ENCODE results near the gene ARHGAP8.

Gene ARHGAP8

DNA sequence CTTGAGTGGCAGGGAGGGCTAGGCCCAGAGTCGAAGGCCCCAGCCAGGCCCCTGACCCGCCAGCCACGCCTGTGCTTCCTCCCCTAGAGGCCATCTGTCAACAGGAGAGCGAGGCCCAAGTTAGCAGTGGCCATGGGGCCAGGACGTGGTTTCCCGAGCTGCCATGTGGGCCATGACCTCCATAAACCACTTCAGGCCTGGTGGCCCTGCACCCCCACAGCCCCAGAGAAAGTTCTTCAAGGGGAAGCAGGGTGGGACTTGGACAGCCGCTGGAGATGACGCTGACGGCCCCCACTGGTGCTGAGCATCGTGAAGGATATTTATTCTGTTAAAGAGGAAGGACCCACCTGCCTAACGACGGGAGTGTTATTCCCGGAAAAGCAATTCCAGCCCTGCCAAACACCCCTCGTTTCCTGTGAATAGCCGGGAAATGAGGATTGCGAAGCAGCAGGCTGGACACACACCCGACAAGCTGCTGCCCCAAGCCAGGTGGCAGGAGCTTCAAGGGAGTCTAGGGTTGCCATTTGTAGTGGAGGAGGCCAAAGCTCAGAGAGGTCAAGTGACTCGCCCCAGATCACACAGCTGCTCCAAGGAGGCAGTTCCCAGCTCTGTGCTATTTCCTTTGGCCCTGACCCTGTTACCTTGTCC is 37.5 kb upstream of the ARHGAP8 start:
- no peak for DNase-seq (ENCODE audit: low spot score)
- TF ChIP-seq, protein P1, sequence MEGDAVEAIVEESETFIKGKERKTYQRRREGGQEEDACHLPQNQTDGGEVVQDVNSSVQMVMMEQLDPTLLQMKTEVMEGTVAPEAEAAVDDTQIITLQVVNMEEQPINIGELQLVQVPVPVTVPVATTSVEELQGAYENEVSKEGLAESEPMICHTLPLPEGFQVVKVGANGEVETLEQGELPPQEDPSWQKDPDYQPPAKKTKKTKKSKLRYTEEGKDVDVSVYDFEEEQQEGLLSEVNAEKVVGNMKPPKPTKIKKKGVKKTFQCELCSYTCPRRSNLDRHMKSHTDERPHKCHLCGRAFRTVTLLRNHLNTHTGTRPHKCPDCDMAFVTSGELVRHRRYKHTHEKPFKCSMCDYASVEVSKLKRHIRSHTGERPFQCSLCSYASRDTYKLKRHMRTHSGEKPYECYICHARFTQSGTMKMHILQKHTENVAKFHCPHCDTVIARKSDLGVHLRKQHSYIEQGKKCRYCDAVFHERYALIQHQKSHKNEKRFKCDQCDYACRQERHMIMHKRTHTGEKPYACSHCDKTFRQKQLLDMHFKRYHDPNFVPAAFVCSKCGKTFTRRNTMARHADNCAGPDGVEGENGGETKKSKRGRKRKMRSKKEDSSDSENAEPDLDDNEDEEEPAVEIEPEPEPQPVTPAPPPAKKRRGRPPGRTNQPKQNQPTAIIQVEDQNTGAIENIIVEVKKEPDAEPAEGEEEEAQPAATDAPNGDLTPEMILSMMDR (IDR thresholded peaks at IDR 0.05; ENCODE audit: borderline replicate concordance, control extremely low read depth, extremely low read depth, insufficient read depth, missing control alignments) = no peak
- in situ Hi-C loops (cut with MboI; ENCODE audit: low sequenced_read_pairs, unreplicated experiment) = no loop called here

DNA sequence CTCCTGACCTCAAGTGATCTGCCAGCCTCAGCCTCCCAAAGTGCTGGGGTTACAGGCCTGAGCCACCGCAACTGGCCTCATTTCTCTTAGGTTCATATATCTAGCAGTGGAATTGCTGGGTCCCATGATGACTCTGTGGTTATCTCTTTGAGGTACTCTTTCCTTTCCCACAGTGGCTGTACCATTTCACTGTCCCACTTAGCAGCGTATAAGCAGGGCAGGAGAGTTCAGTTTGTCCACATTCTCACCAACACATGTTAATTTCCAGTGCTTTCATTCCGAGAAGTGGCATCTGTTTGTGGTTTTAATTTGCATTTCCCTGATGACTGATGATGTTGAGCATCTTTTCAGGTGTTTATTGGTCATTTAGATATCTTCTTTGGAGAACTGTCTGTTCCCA is 34.0 kb upstream of the ARHGAP8 start:
- no peak for DNase-seq (ENCODE audit: low spot score)
- in situ Hi-C loops (cut with MboI; ENCODE audit: low sequenced_read_pairs, unreplicated experiment) = no loop called here

DNA sequence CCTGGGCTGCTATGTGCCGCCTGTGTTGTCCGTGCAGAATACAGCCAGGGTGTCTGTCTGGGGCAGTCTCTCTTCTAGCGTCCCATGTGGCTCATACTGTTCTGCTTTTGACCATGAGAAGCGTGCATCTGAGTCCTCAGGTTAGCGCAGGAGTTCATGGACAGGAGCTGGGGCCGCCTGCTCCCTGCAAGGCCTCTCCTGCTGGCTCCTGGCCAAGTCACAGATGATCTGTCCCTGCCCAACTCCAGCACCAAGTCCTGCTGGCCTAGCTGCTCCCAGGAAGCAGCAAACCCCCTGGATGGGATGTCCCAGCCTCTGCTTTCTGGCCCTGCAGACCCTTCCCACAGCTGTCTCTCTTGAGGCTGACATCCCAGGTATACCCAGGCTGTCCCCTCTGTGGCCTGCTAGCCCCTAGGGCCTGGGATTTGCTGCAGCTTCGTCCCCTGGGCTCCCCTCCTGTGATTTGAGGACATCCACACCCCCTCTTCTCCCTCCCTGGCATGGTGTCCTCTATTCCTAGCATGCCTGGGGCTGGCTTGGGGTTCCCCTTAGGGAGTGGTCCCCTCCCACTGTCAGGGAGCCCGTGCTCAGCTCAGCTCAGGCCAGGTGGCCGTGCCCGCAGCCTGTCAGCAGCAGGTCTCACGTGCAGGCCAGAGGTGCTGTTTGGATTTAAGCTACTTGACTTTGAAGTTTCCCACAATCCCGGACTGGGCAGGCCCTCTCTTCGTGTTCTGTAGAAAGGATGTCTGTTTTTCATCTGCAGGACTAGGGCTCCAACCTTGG is 32.6 kb upstream of the ARHGAP8 start:
- in situ Hi-C loops (cut with MboI; ENCODE audit: low sequenced_read_pairs, unreplicated experiment) = no loop called here
- no peak for DNase-seq (ENCODE audit: low spot score)
- TF ChIP-seq, protein P1 (IDR thresholded peaks at IDR 0.05; ENCODE audit: borderline replicate concordance, control extremely low read depth, extremely low read depth, insufficient read depth, missing control alignments) = no peak

More for the DNA sequence above, 34.0 kb upstream of the ARHGAP8 start:
- TF ChIP-seq, protein P1 (IDR thresholded peaks at IDR 0.05; ENCODE audit: borderline replicate concordance, control extremely low read depth, extremely low read depth, insufficient read depth, missing control alignments) = no peak

DNA sequence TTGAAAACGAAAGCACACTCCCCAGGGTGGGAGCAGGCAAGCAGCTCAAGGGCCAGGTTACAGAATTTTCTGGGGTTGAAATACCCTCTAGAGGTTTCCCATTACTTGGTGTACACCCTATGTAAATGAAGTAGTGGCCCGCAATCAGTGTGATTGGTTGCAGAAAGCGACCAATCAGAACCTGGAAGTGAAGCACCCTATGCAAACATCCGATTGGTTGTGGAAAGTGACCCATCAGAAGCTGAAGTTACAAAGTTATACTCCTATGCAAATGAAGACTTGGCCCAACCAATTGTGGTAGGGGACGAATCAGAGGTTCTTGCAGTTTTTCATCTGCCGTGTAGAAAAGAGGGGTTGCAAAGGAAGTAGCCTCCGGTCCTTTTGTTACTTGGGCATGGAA is 31.2 kb upstream of the ARHGAP8 start:
- in situ Hi-C loops (cut with MboI; ENCODE audit: low sequenced_read_pairs, unreplicated experiment) = no loop called here
- TF ChIP-seq, protein P1 (IDR thresholded peaks at IDR 0.05; ENCODE audit: borderline replicate concordance, control extremely low read depth, extremely low read depth, insufficient read depth, missing control alignments) = no peak
- DNase-seq (ENCODE audit: low spot score) = no peak

DNA sequence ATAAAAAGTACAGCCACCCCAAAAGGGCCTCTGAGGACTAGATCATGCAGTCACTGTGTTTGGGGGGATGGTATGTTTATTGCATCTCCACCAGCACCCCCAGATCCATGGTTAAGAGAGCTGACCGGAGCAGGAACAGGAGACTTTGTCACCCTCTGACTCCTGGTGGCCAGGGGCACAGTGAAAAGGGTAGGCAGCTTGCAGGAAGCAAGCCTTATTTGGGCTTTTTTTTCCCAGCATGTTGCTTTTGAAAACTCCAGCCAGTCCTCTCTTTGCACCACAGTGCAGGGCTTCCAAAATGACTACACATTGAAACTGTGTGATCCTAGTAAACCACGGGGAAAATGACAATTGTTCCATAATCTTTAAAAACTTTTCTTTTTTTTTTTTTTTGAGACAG is 29.8 kb upstream of the ARHGAP8 start:
- in situ Hi-C loops (cut with MboI; ENCODE audit: low sequenced_read_pairs, unreplicated experiment) = no loop called here
- DNase-seq (ENCODE audit: low spot score) = no peak
- TF ChIP-seq, protein P1 (IDR thresholded peaks at IDR 0.05; ENCODE audit: borderline replicate concordance, control extremely low read depth, extremely low read depth, insufficient read depth, missing control alignments) = no peak

DNA sequence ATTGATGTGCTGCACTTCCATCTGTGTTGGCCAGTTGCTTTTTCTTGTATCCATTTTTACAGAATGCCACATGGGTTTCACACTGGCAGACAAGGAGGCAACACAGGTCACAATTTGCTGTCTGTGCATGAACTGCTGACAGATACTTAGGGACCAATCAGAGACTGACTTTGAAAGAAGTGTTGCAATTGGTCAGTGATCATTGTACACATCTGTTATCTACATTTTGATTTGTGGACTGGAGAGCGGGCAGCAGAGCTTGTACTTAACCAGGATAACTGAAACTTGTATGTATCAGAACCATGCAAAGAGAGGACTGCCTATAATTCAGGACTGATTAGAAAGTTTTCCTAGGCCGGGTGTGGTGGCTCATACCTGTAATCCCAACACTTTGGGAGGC is 28.6 kb upstream of the ARHGAP8 start:
- TF ChIP-seq, protein P1 (IDR thresholded peaks at IDR 0.05; ENCODE audit: borderline replicate concordance, control extremely low read depth, extremely low read depth, insufficient read depth, missing control alignments) = no peak
- DNase-seq (ENCODE audit: low spot score) = no peak
- in situ Hi-C loops (cut with MboI; ENCODE audit: low sequenced_read_pairs, unreplicated experiment) = no loop called here
